NCI-H345 (cell line): ENCODE measurements around the gene MAP2K2.

Experiments used
- DNase-seq: peaks from one replicate; lab custom pipeline; 2025; lab: John Stamatoyannopoulos, UW

Gene MAP2K2

DNA sequence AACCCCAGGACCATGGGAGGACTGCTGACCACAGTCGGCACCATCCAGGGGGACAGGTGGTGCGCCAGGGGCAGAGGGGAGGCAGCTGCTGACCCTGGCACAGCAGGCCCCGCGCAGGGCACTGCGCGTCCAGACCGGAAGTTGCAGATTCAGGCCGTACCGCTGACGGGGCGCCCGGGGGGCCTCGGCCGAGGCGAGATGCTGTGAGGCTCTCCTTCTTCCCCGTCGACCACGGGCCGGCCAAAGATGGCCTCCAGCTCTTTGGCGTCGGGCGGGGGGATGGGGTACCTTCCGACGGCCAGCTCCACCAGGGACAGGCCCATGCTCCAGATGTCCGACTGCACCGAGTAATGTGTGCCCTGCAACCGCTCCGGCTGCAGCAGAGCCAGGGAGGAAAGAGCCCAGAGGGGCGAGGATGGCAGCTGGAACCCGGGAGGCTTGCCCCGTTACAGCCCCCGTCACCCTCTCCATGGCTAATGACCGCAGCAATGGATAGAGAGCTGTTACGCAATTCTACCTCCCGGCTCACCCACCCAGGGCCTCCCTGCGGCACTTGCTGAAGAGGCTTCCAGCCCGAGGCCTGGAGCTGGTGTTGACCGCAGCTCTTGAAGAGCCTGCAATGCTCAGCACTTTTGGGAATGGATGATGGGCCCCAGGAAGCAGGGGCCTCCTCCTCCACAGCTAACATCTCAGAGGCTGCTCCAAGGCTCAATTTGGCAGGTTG lies 24.7 kb downstream of the MAP2K2 start:
- no peak for DNase-seq

DNA sequence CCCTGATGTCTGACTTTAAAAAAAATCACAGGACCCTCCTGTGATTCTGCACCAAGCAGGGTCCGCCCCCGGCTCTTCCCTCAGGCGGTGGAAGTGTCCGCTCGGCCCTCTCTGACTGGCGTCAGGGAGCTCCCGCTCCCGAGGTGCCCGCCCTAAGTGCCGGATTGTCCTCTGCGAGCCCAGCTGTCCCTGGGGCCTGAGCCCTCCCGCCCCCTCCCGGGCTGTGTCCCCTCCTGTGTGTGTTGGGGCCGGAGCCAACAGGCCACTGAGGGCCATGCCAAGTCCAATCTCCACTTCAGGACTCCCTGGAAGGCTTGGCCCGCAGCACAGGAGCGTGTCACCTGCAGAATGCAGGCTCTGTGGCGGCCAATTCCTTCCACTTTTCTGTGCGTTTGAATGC lies 25.4 kb downstream of the MAP2K2 start:
- no peak for DNase-seq

DNA sequence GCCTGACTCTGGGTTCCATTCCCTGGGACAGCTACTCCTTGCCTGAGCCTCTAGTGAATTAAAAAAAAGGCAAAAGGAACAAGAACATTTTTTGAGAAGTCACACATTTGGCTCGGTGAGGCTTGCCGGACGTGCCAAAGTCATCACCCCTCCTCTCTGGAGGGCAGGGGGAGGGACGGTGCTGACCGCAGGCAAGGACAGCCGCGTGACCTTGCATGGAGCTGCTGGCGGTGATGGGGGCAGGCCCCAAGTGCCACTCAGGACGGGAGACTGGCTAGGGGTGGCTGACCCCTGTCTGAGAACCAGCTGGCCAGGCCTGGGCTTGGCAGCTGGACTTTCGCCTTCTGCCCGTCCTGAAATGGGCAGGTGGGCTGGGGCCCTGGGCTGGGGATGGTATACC lies 26.4 kb downstream of the MAP2K2 start:
- no peak for DNase-seq

DNA sequence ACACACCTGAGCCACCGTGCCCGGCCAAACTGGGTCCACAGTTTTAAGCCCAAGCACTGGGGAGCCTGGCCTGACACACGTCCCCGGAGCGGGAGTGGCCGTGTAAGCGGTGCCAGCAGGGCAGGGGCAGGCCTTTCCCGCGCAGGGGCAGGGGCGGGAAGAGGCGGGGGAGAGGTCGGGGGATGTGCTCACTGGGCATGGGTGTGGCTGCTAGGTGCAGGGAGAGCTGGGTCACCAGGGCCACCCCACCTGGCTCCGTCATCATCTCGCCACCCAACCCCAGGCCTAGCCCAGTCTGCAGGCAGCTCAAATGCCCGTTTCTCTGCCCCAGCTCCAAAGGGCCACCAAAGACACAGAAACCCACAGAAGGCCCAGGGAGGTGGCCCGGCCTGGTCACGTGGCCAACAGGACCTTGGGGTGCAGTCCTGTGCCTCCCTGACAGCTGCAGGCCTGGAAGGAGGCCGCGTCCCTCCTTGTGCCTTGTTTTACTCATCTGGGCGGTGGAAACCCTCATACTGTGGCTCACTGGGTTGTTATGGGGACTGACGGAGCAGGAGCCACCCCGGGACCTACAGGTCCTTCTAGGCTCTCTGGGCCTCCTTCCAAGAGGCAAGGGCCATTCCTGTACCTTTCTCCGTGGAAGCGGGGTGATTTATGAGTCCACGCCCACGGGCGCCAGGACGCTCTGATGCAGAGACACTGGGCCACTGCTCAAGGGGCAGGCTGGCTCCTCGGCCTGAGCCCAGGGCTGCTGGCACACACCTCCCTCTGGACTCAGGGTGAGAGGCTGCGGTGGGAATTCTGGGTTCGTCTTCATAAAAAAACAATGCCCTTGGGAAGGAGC lies 27.7 kb downstream of the MAP2K2 start:
- no peak for DNase-seq

DNA sequence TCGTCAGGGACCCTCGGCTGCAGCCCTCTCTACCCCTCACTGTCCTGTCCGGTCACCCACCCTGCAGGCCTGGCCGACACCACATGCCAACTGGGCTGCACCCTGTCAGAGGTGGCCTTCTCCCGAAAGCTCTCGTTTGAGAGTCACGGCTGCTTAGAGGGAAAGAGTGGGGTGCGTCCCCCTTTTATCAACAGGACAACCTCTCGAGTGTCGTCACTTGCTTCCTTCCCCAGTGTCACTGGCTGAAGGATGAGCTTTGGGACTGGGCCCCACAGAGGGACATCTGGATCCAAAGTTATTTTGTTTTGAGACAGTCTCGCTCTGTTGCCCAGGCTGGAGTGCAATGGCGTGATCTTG lies 28.5 kb downstream of the MAP2K2 start:
- no peak for DNase-seq

DNA sequence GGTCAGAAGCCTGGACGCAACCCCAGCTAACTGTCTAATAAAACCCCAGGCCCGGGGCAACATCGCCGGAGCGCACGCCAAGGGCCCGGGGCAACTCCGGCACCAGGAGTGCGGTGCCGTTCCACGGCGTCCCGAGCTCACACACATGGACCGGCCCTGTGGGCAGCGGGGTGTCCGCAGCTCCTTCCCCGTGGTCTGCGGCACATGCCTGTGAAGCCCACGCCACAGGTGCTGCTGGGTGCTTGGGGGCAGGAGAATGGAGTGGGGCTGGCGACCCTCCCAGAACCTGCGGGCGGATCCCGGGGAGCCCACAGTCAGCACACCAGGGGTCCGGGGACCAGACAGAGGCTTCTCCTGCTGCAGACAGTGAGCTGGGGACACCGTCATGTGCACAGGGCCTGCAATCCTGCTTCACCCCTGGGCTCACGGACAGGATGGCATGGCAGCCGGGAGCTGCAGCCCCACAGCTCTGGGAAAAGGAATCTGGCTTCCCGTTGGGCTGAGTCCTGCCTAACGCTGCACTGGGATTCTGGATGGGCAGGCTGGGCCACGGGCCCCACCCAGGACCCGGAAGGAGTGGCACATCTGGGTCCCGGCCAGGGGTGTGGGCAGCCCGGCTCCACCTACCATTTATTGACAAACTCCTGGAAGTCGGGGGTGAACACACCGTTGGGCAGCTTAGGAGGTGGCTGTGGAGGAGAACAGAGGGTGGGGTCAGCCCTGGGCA lies 29.0 kb downstream of the MAP2K2 start:
- DNase-seq, result no peak

DNA sequence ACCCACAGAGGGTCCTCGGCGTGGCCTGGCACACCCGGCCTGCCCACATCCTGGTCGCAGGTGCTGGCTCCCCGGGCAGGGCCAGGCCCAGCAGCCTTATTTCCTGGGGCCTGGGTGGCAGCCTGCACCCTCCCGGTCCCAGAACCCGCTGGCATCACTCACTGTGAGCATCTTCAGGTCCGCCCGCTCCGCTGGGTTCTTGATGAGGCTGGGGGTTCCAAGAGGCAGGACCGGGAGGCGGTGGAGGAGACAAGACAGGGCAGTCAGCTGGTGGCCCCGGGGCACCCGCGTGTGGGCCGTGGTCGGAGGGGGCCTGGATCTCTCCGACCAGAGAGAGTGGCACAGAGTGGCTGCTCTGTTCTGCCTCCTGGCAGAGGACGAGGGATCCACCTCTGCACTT lies 29.6 kb downstream of the MAP2K2 start:
- DNase-seq, result no peak

DNA sequence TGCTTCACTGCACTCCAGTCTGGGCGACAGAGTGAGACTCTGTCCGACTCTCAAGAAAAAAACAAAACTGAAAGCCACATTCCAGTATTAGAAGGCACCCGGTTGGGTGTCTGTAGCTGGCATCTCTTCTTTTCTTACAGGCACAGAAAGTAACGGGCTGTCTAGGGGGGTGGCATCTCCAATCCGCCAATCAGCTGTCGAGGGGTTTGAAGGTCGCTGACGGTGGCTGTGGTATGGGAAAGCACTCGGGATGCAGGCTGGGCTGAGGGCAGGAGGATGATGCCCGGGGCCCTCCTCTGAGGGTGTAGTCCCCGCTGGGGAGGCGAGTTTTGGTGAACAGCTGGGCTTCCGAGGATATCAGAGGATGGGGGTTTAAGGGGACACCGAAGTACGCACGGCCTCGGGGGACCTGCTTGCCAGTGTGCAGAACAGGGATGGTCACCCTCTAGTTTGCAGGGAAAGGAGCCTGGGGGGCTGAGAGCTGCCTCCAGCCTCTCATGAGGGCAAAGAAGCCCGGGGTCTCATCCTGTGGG lies 30.2 kb downstream of the MAP2K2 start:
- no peak for DNase-seq

DNA sequence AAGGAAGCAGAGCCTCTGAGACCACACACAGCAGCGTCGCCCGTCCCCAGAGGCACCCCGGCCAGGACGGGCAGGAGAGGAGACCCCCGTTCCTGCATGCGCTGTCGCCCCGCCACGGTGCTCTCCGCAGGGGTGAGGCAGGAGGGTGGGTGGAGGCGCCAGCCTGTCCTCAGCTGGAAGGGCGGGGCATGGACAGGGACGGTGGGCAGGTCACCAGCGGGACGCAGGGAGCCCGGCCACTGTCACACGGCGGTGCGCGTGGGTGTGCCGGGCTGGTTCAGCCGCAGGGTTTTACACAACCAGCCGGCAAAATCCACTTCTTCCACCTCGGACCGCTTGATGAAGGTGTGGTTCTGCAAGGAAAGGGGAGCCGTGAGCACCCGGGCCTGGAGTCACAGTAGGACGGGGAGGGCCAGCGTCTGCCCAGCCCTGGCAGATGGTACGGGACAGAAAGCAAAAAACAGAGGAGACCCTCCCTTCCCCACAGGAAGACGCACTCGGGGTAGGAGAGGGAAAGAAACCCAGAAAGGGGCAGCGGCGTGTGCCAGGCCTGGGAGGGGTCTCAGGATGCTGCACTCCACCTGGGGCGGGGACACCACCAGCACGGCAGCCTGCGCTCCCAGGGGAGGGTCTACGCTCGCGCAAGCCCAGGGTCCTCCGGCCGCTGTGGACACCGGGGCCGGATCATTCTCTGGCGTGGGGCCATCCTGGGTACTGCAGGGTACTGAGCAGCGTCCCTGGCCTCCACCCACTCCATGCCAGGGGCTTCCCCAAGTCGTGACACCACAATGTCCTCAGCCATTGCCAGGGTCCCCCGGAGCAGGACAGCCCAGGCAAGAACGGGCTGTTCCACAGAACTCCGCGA lies 33.3 kb downstream of the MAP2K2 start:
- DNase-seq, result no peak

DNA sequence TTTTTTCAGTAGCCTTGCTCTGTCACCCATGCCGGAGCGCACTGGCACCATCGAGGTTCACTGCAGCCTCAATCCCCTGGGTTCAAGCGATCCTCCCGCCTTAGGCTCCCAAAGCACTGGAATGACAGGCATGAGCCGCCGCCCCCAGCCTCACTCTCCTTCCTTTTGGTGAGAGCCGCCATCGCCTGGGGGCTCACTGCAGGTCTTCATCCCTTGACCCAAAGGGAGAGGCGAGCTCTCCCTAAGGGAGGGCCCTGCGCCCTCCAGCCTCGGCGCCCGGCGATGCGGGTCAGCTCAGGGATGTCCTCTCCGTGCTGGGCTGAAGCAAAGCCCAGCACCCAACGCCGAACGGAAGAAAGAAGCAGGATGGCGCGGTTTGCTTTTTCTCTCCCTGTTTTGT lies 34.0 kb downstream of the MAP2K2 start:
- no peak for DNase-seq

DNA sequence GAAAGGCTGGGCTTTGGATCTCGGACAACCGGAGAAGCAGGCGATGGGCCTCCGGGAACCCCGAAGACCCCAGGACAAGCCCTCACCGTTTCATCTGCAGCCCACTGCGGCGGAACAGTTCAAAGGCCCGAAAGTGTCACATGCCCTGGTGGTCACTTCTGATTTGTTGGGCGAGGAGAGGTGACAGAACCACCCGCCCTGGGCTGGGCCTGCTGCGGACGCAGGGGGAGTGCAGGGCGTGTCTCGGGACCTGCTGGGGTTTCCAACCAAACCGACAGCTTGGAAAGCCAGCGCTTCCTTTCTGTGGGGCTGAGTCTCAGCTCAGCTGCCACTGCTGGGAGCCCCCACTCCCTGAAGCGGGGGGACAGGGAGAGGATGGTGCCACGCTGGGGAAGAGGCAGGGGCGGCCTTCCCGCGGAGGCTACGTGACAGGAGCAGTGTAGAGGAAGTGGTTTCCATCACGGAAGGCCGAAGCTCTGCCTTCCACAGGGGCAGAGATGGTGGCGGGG lies 34.5 kb downstream of the MAP2K2 start:
- no peak for DNase-seq

DNA sequence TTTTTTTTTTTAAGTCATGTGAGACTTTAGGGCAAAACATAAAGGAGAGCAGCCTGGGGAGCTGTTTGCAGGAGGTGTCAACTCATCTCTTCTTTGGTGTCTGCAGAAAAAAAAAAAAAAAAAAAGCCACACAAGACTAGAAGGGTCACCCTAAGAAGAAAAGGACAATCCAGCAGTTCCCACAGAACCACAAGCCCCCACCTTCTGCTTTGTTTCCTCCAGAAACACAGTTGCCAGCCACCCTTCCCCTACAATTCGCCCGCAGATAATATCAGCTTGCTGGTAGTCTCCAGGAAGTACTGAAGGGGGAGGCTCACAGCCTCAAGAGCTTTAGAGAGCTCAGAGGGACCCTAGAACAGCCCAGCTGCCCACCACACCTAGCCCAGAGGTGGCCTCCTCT lies 34.9 kb downstream of the MAP2K2 start:
- no peak for DNase-seq

DNA sequence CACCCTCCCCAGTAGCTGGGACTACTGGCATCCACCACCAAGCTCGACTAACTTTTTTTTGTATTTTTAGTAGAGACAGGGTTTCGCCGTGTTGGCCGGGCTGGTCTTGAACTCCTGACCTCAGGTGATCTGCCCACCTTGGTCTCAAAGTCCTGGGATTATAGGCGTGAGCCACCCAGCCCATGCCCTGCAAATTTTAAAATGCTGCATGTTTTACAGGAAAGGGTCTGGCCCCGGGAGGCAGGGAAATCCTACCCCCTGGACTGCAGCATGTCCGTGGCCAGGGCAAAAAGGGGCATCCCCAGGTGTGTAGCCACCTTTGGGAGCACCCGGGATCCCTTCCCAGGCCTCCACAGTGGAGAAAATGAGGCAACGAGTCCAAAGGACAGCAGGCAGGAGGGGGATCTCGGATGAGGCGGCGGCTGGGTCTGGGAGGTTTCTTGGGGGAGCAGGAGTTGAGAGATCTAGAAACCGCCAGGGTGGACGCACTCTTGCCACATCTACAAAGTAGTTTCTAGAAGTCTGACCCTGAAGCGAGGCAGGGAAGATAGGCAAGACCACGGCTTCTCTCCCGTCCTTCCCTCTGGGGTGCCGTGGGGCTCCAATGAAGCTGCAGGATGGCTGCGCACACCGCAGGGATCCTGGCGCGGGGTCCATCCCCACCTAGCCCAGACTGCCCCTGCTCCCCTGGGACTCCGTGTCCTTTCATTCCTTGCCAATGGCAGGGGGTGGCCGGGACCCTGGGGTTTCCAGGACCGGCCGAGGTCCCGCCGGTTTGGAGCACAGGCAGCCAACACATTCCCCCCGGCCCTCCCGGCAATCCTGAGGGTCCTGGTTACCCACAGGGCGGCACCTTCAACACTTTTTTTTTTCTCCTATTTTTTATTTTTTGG lies 35.9 kb downstream of the MAP2K2 start:
- no peak for DNase-seq

DNA sequence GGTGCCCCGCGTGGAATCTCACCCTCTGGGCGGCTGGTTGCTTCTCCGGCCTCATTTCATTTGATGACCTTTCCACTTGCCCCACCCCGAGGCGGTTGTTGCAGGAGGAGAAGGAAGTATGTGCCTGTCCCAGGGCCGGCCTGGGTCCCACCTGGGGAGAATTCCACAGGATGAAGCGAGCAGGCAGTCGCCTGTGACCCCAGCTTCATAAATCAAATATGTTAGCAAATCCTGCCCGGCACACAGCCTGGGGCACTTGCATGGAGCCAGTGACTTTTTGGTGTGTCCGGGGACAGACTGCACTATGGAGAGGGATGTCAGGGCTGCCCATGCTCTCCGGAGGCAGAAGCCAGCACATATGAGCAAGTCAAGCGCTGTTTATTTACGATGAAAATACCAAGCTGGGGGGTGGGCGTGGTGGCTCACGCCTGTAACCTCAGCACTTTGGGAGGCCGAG lies 37.5 kb downstream of the MAP2K2 start:
- DNase-seq, result no peak

DNA sequence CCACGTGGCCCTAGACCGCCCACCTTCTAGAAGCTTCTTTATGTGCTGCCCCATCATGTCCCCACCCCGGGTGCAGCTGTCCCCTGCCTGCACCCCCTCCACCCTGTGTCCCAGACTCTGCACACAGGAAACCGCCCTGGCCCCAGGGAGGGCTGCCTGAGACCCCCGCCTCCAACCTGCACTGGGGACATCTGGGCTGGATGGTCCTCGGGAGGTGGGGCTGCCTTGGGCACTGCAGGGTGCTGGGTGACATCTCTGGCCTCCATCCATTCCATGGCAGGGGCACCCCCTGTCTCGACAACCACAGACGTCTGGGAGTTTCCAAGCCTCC lies 39.4 kb downstream of the MAP2K2 start:
- no peak for DNase-seq

DNA sequence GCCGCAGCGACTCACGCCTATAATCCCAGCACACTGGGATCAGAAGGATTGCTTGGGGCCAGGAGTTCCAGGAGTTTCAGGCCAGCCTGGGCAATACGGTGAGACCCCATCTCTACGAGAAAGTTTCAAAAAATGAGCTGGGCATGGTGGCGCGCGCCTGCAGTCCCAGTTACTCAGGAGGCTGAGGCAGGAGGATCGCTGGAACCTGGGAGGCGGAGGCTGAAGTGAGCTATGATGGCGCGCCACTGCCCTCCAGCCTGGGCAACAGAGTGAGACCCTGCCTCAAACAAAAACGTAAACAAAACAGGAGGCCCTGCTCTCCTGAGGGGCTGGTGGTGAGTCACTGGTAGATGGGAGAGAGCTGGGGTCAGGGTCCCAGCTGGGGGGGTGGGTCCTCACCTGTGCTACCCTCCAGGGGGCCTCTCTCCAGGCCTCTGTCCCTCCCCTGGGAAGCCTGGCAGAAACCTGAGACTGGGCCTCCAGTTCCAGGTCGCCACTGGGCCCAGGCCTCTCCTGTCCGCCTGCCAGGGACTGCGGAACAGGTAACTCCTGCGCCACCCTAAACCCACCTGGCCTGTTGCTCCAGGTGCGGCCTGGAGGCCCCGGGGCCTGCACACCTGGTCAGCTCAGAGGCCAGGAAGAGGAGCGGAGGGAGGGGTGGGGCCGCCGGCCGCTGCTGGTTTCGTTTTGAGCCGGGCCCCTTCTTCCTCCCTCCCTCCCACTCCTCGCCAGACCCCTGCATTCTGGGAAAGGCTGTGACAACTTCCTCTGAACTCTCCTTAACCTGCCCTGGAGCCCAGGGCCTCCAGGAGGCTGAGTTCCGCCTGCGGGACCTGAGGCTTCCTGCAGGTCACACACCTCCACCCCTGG lies 40.0 kb downstream of the MAP2K2 start:
- DNase-seq, result no peak

DNA sequence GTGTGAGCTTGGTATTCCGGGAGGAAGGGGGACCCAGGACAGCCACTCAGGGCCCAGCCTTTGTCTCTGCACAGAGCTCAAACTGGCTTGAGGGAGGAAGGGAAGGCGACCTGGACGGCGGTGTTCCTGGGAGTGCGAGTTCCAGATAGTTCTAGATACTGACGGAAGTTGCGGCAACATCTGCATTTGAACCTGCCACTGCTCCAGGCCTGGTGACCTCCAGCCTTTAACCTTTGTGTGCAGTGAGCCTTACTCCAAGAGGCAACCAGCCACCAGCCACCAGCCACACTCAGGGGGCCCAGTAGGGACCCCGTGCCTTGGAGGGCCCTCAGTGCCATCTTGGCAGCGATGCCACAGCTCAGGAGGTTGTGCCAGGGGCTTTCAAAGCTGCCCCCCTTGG lies 41.8 kb downstream of the MAP2K2 start:
- no peak for DNase-seq

DNA sequence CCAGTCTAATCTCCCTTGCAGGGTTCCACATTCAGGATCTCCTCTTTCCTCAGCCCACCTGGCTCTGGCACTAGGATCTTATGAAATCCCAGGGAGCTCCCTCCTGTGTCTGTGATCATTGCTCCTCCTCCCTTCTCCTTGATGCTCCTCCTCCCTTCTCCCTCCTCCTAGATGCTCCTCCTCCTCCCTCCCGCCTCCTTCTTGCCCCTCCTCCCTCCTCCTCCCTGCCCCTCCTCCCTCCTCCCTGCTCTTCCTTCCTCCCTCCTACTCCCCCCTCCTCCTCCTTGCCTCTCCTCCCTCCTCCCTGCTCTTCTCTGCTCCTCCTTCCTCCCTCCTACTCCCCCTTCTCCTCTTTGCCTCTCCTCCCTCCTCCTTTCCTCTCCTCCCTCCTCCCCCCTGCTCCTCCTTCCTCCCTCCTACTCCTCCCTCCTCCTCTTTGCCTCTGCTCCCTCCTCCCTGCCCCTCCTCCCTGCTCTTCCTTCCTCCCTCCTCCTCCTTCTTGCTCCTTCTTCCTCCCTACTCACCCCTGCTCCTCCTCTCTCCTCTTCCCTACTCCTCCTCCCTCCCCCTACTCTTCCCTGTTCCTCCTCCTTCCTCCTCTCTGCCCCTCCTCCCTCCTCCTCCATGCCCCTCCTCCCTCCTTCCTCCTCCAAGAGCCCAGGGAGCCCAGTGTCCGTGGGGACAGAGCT lies 42.3 kb downstream of the MAP2K2 start:
- DNase-seq, result no peak

DNA sequence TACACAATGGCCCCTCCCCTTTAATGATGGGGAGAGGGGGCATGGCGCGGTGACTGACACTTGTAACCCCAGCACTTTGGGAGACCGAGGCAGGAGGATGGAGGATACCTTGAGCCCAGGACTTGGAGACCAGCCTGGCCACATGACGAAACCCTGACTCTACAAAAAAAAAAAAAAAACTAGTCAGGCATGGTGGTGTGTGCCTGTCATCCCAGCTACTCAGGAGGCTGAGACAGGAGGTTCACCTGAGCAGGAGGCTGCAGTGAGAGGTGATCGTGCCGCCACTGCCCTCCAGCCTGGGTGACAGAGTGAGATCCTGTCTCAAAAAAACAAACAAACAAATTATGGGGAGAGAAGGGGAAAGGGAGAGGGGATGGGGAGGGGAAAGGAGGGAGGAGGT lies 43.4 kb downstream of the MAP2K2 start:
- DNase-seq, result no peak
